ENCODE results near the gene SYDE2.
A peak's percentile ranks its signal among the peaks of the same experiment; 100 is the strongest.
"Not testable (repeated sequence)": the region's sequence is repeated elsewhere in the genome, so short reads cannot be mapped to it uniquely, and the experiment has no call there.

SYDE2 gene

GRCh38 chr1:85201340-85202091 is 700 bp upstream of the SYDE2 start:
- H3K4me3 ChIP-seq (ENCODE audit: low read depth, low read length): peak overlapping the region; percentile 55
- peak; percentile 65 for DNase-seq (ENCODE audit: low read depth, low spot score)
- in situ Hi-C loops (cut with HindIII; ENCODE audit: low sequenced_read_pairs): no loop called here
- TF ChIP-seq CTCF (IDR thresholded peaks at IDR 0.05; ENCODE audit: low read depth, low read length): no peak

- in situ Hi-C loops (cut with HindIII; ENCODE audit: low sequenced_read_pairs): no loop called here
- no peak for TF ChIP-seq CTCF (IDR thresholded peaks at IDR 0.05; ENCODE audit: low read depth, low read length)
- peak overlapping the region; percentile 55 for H3K4me3 ChIP-seq (ENCODE audit: low read depth, low read length)
- DNase-seq (ENCODE audit: low read depth, low spot score): peak; percentile 13
Measured at GRCh38 chr1:85199667-85200462, 951 bp downstream of the SYDE2 start.

- TF ChIP-seq CTCF (IDR thresholded peaks at IDR 0.05; ENCODE audit: low read depth, low read length): no peak
Measured at GRCh38 chr1:85198864-85199263, 2.0 kb downstream of the SYDE2 start.

GRCh38 chr1:85196358-85196757 is 4.5 kb downstream of the SYDE2 start:
- in situ Hi-C loops (cut with HindIII; ENCODE audit: low sequenced_read_pairs): no loop called here
- no peak for TF ChIP-seq CTCF (IDR thresholded peaks at IDR 0.05; ENCODE audit: low read depth, low read length)
- H3K4me3 ChIP-seq (ENCODE audit: low read depth, low read length): no peak overlapping the region
- DNase-seq (ENCODE audit: low read depth, low spot score): no peak

More at GRCh38 chr1:85198864-85199263, 2.0 kb downstream of the SYDE2 start:
- H3K4me3 ChIP-seq (ENCODE audit: low read depth, low read length): no peak overlapping the region
- peak; percentile 4 for DNase-seq (ENCODE audit: low read depth, low spot score)
- in situ Hi-C loops (cut with HindIII; ENCODE audit: low sequenced_read_pairs): no loop called here

- TF ChIP-seq CTCF (IDR thresholded peaks at IDR 0.05; ENCODE audit: low read depth, low read length): no peak
Measured at GRCh38 chr1:85195703-85196102, 5.1 kb downstream of the SYDE2 start.

GRCh38 chr1:85192129-85192528 is 8.7 kb downstream of the SYDE2 start:
- DNase-seq (ENCODE audit: low read depth, low spot score); in situ Hi-C loops (cut with HindIII; ENCODE audit: low sequenced_read_pairs): not testable (repeated sequence)

More at GRCh38 chr1:85195703-85196102, 5.1 kb downstream of the SYDE2 start:
- no peak for DNase-seq (ENCODE audit: low read depth, low spot score)
- H3K4me3 ChIP-seq (ENCODE audit: low read depth, low read length): no peak overlapping the region
- in situ Hi-C loops (cut with HindIII; ENCODE audit: low sequenced_read_pairs): no loop called here

GRCh38 chr1:85189120-85189519 is 11.7 kb downstream of the SYDE2 start:
- DNase-seq (ENCODE audit: low read depth, low spot score): no peak
- no peak overlapping the region for H3K4me3 ChIP-seq (ENCODE audit: low read depth, low read length)
- in situ Hi-C loops (cut with HindIII; ENCODE audit: low sequenced_read_pairs): no loop called here
- TF ChIP-seq CTCF (IDR thresholded peaks at IDR 0.05; ENCODE audit: low read depth, low read length): no peak

More at GRCh38 chr1:85192129-85192528, 8.7 kb downstream of the SYDE2 start:
- H3K4me3 ChIP-seq (ENCODE audit: low read depth, low read length): not testable (repeated sequence)

All from astrocyte of the spinal cord (primary cell).